Suppressor macrophage (primary cell): ENCODE data around the gene FITM2.

Experiments used
- DNase-seq, 4 experiments: peaks; one replicate each; pipeline ENCODE4 v3.0.0-alpha.2; 2020 to 2022

FITM2 gene

DNA sequence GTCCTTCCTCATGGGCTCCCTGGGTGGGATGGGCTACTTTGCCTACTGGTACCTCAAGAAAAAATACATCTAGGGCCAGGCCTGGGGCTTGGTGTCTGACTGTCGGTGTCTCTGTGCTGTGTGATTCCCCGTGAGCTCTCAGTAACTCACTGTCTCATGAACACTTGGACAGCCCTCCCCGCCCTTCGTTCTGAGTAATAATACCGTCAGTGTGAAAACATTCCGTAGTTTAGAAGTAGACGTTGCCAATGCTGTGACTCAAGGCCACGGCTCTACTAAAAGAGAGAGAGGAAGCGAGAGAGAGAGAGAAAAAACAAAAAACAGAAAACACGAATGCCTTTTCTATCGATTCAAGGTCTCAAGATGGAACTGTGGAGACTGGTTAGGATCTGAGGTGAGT lies 31.8 kb downstream of the FITM2 start:
- DNase-seq: no peak

DNA sequence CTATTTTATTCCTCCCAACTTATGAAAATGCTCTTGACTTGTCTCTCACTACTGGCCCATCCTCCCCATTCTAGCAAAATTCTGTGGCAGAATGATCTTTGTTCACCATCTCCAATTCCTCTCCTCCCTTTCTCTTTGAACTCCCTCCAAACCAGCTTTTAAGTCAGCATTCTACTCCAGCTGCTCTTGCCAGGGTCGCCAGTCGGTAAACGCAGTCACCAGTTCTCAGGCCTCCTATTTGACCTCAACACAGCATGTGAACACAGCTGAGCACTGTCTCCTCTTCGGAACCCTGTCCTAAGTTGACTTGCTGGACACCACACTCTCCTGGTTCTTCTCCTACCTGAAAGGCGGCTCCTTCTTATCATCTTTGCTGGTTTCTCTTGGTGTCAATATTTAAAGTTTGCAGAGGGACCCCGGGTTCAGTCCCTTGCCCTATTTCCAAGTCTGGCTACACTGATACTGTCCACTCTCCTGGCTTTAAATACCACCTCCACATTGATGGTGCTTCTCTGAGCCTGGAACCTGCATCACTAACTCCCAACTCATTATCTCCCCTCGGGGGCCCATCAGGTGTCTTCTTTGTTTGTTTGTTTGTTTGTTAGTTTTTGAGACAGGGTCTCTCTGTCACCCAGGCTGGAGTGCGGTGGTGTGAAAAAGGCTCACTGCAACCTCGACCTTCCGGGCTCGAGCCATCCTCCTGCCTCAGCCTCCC lies 36.5 kb downstream of the FITM2 start:
- no peak for DNase-seq

DNA sequence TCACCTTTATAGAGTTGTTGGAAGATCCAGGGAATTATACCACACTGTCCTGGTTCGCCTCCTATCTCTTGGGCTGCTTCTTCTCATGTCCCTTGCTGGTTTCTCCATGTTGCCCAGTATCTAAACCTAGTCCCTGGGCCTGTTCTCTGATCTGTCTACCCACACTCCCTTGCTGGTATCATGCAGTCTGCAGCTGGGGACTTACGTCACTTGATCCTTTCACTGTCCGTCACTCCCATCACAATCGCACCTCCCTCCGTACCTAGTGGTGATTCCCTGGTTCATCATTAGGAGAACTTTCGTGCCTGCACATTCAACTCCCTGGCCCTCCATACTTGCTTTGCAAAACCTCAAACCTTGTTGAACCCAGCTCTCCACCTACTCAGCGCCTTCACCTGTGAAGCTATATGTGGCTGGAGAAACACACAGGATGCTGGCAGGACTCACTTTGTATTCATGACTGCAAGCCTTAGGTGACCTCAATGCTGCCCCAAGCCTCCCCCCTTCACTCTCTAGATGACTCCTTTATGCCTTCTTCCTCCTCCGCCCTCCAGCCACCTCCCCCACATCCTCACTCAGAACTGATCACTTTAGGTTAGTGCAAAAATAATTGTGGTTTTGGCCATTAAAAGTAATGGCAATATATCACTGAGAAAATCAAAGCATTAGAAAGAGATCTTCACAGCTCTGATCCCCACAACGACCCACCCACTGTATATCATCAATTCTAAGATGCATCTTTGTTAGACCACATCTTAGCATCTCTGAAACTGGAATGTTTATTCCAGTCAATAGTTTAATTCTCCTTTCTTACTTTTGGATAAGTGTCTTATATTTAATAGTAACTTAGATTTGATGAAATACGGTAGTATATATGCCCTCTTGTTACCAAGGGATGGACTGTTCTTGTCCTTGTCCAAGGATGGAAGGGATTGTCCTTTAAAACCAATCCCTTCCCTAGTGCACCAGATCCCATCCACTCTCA lies 37.5 kb downstream of the FITM2 start:
- no peak for DNase-seq

DNA sequence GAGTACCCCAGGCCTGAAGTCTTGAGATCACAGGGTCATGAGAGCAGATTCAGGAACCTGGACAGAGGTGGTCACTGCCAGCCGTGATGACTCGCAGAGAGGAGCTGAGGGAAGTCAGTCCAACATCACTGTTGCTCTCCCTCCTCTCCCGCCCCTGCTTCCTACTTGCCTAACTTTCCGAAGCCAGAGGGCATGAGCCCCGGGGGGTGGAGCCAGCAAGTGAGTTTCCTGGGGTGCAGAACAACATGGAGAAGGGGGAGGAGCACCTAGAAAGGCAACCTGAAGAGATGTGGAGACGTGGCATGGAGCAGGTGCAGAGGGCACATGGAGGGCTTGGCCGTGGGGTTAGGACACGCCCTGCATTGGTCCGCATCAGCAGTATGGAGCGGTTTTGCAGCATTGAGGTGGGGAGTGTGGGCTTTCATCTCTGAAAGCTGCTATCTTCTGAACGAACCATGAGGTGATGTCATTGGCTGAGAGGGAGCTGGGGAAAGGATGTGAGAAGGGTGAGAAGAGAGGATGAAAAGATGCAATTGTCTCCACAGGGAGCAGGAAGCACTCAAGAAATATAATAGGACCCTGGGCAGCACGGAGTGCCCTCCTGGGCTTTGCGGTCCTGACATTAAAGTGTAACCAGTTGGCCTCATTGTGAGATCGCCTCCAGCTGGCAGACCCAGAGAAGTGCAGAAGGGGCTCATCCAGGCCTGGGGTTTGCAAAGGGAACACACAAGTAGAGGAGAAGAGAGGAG lies 38.9 kb downstream of the FITM2 start:
- peak in 3 of 4 experiments; percentile 9 to 48 (median 22) for DNase-seq

DNA sequence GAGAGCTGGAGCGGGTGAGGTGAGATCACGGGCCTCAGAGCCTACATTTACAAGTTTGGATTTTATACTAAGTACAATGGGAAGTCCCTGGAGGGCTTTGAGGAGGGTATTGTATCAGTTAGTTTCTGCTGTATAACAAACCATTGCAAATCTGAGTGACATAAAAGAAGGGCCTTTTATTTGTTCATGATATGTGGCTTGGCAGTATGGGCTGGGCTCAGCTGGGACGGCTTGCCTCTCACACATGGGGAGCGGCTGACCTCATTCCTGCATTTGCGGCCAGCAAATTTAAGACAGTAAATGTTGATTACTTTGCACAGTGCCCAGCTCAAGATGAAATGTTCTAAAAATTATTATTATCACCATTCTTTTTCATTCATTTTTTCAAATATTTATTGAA lies 42.2 kb downstream of the FITM2 start:
- DNase-seq: no peak

DNA sequence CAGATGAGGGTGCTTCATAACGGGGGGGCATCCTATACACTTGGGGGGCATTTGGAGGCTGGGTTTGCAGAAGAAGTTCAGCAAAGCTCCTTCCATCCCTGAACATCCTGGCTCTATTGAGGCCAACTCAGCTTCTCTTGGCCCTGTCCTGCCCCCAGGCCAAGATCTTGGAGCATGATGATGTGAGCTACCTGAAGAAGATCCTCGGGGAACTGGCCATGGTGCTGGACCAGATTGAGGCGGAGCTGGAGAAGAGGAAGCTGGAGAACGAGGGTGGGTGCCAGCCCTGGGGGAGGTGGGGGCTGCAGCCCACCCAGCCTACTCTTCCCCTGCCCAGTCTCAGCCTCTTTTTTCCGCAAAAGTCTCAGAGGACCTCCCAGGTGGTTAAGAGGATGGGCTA lies 46.7 kb downstream of the FITM2 start:
- DNase-seq: peak in 1 of 4 experiments; percentile 2

DNA sequence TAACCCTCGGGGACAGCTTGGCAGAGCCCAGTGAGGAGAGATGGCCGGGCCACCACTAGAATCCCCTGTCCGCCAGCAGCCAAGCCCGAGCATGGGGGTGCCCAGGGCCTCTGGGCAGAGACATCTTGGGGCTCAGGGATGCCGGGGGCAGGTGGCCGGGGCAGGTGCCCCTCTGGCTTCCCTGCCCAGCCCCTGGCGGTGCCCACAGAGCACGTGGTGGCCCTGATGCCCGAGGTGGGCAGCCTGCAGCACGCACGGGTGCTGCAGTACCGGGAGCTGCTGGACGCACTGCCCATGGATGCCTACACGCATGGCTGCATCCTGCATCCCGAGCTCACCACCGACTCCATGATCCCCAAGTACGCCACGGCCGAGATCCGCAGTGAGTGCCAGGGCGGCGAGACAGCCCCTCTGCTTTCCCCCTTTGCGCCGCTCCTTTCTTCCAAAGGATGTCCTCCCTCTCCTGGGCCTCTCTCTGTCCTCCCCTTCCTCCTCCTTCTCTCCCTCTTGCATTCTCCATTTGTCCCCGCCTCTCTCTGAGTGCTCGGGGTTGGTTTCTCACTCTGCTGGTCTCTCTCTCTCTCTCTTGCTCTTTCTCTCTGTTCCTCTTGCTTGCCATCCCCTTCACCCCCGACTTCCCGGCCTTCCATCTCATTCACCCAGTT lies 52.6 kb downstream of the FITM2 start:
- no peak for DNase-seq

DNA sequence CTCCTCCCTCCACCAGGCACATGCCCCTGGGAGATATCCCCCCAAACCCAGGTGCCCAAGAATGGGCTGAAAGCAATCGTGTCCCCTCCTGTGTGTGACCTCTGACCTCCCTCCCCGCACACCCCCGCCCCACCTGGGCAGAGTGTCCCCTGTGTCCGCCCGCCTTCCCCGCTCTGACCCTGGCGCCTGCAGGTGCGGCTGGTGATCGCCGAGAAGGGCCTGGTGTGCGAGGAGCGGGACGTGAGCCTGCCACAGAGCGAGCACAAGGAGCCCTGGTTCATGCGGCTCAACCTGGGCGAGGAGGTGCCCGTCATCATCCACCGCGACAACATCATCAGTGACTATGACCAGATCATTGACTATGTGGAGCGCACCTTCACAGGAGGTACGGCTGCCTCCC lies 54.0 kb downstream of the FITM2 start:
- no peak for DNase-seq

DNA sequence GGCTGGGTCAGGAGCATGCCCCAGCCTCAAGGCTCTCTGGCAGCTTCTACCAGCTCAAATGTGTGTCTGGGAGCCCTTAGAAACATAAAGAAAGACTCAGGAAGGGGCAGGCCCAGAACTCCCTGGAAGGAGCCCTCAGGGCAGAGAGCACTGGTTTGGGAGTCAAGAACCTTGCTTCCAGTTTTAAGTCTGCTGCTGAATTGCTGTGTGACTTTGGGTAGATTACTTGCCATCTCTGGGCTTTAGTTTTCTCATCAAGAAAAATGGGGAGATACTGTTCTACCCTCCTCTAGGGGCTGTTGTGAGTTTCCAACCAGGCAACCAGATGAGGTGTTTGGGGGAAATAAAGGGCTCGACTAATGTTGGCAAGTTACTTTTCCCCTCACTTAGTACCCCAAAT lies 55.1 kb downstream of the FITM2 start:
- DNase-seq: no peak

DNA sequence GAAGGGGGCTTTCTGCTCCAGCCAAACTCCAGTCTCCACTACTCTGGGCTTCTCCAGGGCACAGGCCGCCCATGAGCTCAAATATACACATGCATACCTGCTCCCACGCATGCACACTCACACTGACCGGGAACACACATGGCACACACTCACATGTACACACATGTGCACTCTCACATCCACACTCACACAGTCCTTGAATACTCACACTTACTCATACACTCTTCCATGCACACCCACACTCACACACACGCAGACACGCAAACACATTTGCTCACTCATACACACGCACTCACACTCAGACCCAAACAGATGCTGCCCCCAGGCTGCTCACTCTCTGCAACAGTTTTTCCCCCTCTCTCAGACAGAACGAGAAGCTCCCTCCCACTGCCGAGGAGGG lies 56.9 kb downstream of the FITM2 start:
- DNase-seq: no peak

DNA sequence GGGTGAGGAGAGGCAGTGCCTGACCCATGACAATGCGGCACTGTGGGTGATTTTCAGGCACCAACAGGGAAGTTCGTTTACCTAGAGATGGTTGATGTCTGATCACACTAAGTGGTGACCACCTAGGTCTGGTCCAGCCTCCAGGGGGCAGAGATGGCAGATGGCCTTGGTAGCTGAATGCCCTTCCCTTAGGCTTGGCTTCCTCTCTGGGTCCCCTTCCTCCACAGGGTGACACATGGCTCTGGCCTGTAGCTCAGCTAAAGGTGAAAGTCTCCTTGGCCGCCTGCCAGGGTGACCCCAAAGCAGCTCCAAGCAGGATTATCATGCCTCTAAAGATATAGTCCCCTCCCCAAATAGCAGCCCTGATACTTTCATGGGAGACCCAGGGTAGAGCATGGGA lies 57.5 kb downstream of the FITM2 start:
- no peak for DNase-seq
